K562 (cell line): Measurements from ENCODE around the gene SPATS2L. TPM values are rescaled to one million over a fixed set of nuclear protein-coding genes. Genes with fewer than 3 reads are reported as not detected.

Experiments used
- ATAC-seq: fragments of 200-7000 bp; cut with Tn5 transposase; 3 replicates; pipeline ENCODE4 v1.9.1; 2020; ENCODE audit warnings: moderate library complexity
- BruUV-seq: library from RNA; stranded (reverse); fragments of 400-500 nt; replicated peaks from 2 replicates; lab custom pipeline; 2021; lab: Mats Ljungman, UMichigan
- CTCF ChIA-PET: fragments of 300-600 bp; formaldehyde crosslinking; extraction: SDS; loops from one replicate; lab custom pipeline; 2021; ENCODE audit warnings: low intra/inter-chr PET ratio; lab: Yijun Ruan, JAX
- POLR2A ChIA-PET: fragments of 300-600, 350-650 bp; sonication (Branson Sonifier 250); formaldehyde crosslinking; extraction: SDS; loops from one replicate; lab custom pipeline; 2021; ENCODE audit warnings: antibody characterized with exemption, inconsistent platforms; lab: Yijun Ruan, JAX
- DNase-seq, 4 experiments: peaks; one replicate each; pipeline versions ENCODE4 v3.0.0 to v3.0.0-alpha.2; 2011 to 2018; ENCODE audit warnings: low spot score in 3 of 4, mixed read lengths in 3 of 4; ENCODE audit errors: extremely low read depth in 1 of 4
- FAIRE-seq: peaks from 2 replicates; lab custom pipeline; 2011; peaks lifted over from hg19 to GRCh38; lab: Jason Lieb, UNC
- H2AFZ ChIP-seq: 2 replicates; pipeline ENCODE4 v1.6.0; 2011; ENCODE audit warnings: low read depth, low read length, control low read depth, inconsistent platforms
- H3K27ac ChIP-seq: fragments of 200-600 bp; 3 replicates; pipeline ENCODE4 v1.8.0; 2011; ENCODE audit warnings: low read depth, mild to moderate bottlenecking, control low read depth, inconsistent platforms, low read length, moderate library complexity, mixed read lengths; ENCODE audit errors: extremely low read depth
- H3K27me3 ChIP-seq, 2 experiments: fragments of 300-600 bp in 1 of 2; 2 replicates in 1 of 2; 3 replicates in 1 of 2; pipeline versions ENCODE4 v1.6.0 to v1.8.0; 2011; ENCODE audit warnings: inconsistent platforms in 2 of 2, low read length in 2 of 2, mild to moderate bottlenecking in 1 of 2, mixed read lengths in 1 of 2, moderate library complexity in 1 of 2; ENCODE audit not compliant: control insufficient read depth in 2 of 2, insufficient read depth in 2 of 2
- H3K36me3 ChIP-seq: fragments of 300-600 bp; 3 replicates; pipeline ENCODE4 v1.8.0; 2011; ENCODE audit warnings: mild to moderate bottlenecking, low read length, inconsistent platforms; ENCODE audit not compliant: control insufficient read depth, insufficient read depth
- H3K4me1 ChIP-seq, 2 experiments: fragments of 200-600 bp in 1 of 2; replicated peaks in 1 of 2; 2 replicates in 1 of 2; 3 replicates in 1 of 2; pipeline versions ENCODE4 v1.5.1 to v1.8.0; 2011; ENCODE audit warnings: inconsistent platforms in 2 of 2, low read length in 2 of 2, mild to moderate bottlenecking in 1 of 2, mixed read lengths in 1 of 2, moderate library complexity in 1 of 2; ENCODE audit not compliant: control insufficient read depth in 2 of 2, insufficient read depth in 2 of 2
- H3K4me2 ChIP-seq: 2 replicates; pipeline ENCODE4 v1.6.1; 2011; ENCODE audit warnings: low read length, control low read depth, inconsistent platforms, mixed read lengths; ENCODE audit not compliant: insufficient read depth
- H3K4me3 ChIP-seq: fragments of 200-600 bp; sonication (generic), shearing (Covaris generic); 2 replicates; pipeline ENCODE4 v1.5.1; 2016; ENCODE audit warnings: control low read depth, inconsistent platforms
- H3K79me2 ChIP-seq: fragments of 200-600 bp; 3 replicates; pipeline ENCODE4 v1.8.0; 2011; ENCODE audit warnings: low read length, inconsistent platforms; ENCODE audit not compliant: control insufficient read depth, insufficient read depth
- H3K9ac ChIP-seq, 2 experiments: 2 replicates each; pipeline versions ENCODE4 v1.6.0 to v1.6.1; 2011; ENCODE audit warnings: low read depth in 2 of 2, low read length in 2 of 2, control low read depth in 1 of 2, inconsistent platforms in 1 of 2, mild to moderate bottlenecking in 1 of 2, mixed read lengths in 1 of 2; ENCODE audit not compliant: insufficient read depth in 1 of 2
- H3K9me1 ChIP-seq: one replicate; pipeline ENCODE4 v1.6.0; 2011; ENCODE audit warnings: inconsistent platforms, mild to moderate bottlenecking, low read length, moderate library complexity; ENCODE audit not compliant: control insufficient read depth, insufficient read depth
- H3K9me3 ChIP-seq: replicated peaks from 2 replicates; pipeline ENCODE4 v1.5.1; 2011; ENCODE audit warnings: low read depth, low read length, inconsistent platforms; ENCODE audit not compliant: control insufficient read depth, insufficient read depth
- H4K20me1 ChIP-seq: replicated peaks from 2 replicates; pipeline ENCODE4 v1.6.1; 2011; ENCODE audit warnings: low read length, inconsistent platforms, mixed read lengths; ENCODE audit not compliant: control insufficient read depth, insufficient read depth
- ARID1B ChIP-seq: fragments of 450-650 bp; IDR thresholded peaks from 2 replicates; pipeline ENCODE4 v1.6.1; 2016; ENCODE audit warnings: antibody characterized with exemption, mild to moderate bottlenecking, inconsistent platforms
- BRD4 ChIP-seq: fragments of 200-600 bp; sonication (generic); IDR thresholded peaks from 2 replicates; pipeline ENCODE4 v1.6.1; 2017; ENCODE audit warnings: inconsistent platforms
- ELF2 ChIP-seq: fragments of 250-450 bp; sonication (Bioruptor Pico); IDR thresholded peaks from 2 replicates; pipeline ENCODE4 v1.5.0; 2021; ENCODE audit warnings: mild to moderate bottlenecking
- TEAD4 ChIP-seq, 2 experiments: sonication (generic) in 1 of 2; formaldehyde crosslinking in 1 of 2; IDR thresholded peaks; 2 replicates each; pipeline versions ENCODE4 v1.6.1 to v1.8.0; 2012 to 2022; ENCODE audit warnings: borderline replicate concordance in 1 of 2, inconsistent platforms in 1 of 2, low read length in 1 of 2, mild to moderate bottlenecking in 1 of 2, missing genetic modification reagents in 1 of 2
- ZNF316 ChIP-seq: fragments of 450-650 bp; IDR thresholded peaks from 2 replicates; pipeline ENCODE4 v1.6.1; 2016
- WGBS: fragments of 100-300 bp; shearing (Covaris generic); methylation state at CpG from one replicate; pipeline ENCODE4 v1.1.6; 2016; ENCODE audit warnings: low coverage, mixed read lengths; ENCODE audit not compliant: insufficient coverage; ENCODE audit errors: missing lambda C conversion rate; 5-methylcytosine and 5-hydroxymethylcytosine counted together
- in situ Hi-C: fragments of 300-500 bp; cut with MboI; formaldehyde crosslinking; loops from 4 replicates; pipeline ENCODE4 v1.15.0; 2018; ENCODE audit warnings: inconsistent platforms, mixed read lengths
- intact Hi-C: fragments of 100-400 bp; cut with micrococcal nuclease; formaldehyde crosslinking; loops from 2 replicates; pipeline ENCODE4 v1.14.2; 2022
- polyA plus RNA-seq, 8 experiments: library from polyadenylated mRNA; depleted of rRNA in 4 of 8; stranded (reverse) in 5 of 8; unstranded in 3 of 8; fragments of >200 nt; fragmentation: Nextera tagmentation in 2 of 8; fragmentation: Illumina TruSeq in 1 of 8; extraction: Ambion mirVana in 2 of 8; extraction: Trizol in 1 of 8; gene quantifications; 2 replicates each; pipeline versions ENCODE4 v1.2.1 to v1.2.3, GENCODE V29; 2011 to 2014; ENCODE audit warnings: inconsistent platforms in 1 of 8, missing spikeins in 1 of 8
- total RNA-seq, 7 experiments: library from RNA; depleted of rRNA in 6 of 7; stranded (reverse); fragments of >200 nt in 6 of 7; fragmentation: Illumina TruSeq in 2 of 7; extraction: Trizol in 2 of 7; gene quantifications; 2 replicates each; pipeline versions ENCODE4 v1.2.1 to v1.2.3, GENCODE V29; 2011 to 2021; ENCODE audit warnings: low replicate concordance in 1 of 7
- TF ChIP-seq, protein P1 (sequence below): sonication (generic); formaldehyde crosslinking; IDR thresholded peaks from 2 replicates; pipeline ENCODE4 v1.8.0; 2023; ENCODE audit warnings: missing genetic modification reagents, mild to moderate bottlenecking, borderline replicate concordance

Gene SPATS2L
- total and polyA plus RNA-seq, 9 of the 15 experiments (the other 6 are each of a cell fraction or from before 2014, with no cell fraction given) = 11.3 to 41.5 (median 24.9) TPM

GRCh38 chr2:200369886-200370285, 63.4 kb downstream of the SPATS2L start:
- Histone ChIP-seq H3K9me1 (no peaks in the 10 kb centered on the region), H2AFZ (no peak overlapping the region), H3K4me1 (peaks cover 0 to 26% of the 10 kb centered on the region in 2 experiments; a peak in 3 of 5 replicates), H3K36me3 (no peaks in the 10 kb centered on the region), H3K27me3 (no peaks in the 10 kb centered on the region), H3K27ac (no peak overlapping the region), H3K79me2 (no peaks in the 10 kb centered on the region; the same call in 2 of the 3 replicates), H4K20me1 (no peaks in the 10 kb centered on the region), H3K9ac (no peak overlapping the region), H3K9me3 (no peaks in the 10 kb centered on the region), H3K4me3 (no peak overlapping the region), H3K4me2 (no peak overlapping the region)
- in situ Hi-C loops = no loop called here
- ChIA-PET CTCF (no interaction called here), POLR2A (interaction anchor here (0.8 kb wide), 1 partner anchor 10 kb away, joined by 4 read pairs; no protein-coding TSS in a partner anchor)
- no peak for TF ChIP-seq BRD4
- no peak for TF ChIP-seq ELF2 (CRISPR knock-in tag)
- TF ChIP-seq ZNF316 = 0 out of 2 replicates have a peak, but pooled peaks have one; percentile 11
- intact Hi-C loops = loop anchor here (10.0 kb wide), 1 partner anchor 385 kb away; no protein-coding TSS in a partner anchor
- no peak for DNase-seq
- no peak for FAIRE-seq
- BruUV-seq = no TSS peak
- no peak for ATAC-seq
- 75% methylated on average over 1 of the region's 2 CpGs for WGBS

- 51% methylated on average over 3 of the region's 3 CpGs for WGBS
- intact Hi-C loops = loop anchor here (10.0 kb wide), 1 partner anchor 388 kb away; no protein-coding TSS in a partner anchor
- H3K79me2 ChIP-seq = no peaks in the 10 kb centered on the region; the same call in 2 of the 3 replicates
These were observed 66.7 kb downstream of the SPATS2L start for GRCh38 chr2:200373231-200373630.

More at GRCh38 chr2:200373231-200373630, 66.7 kb downstream of the SPATS2L start:
- H3K36me3 ChIP-seq = no peaks in the 10 kb centered on the region
- TF ChIP-seq ARID1B (0 out of 2 replicates have a peak, but pooled peaks have one; percentile 23), TEAD4 (IDR thresholded peaks at IDR 0.05; ENCODE audit: low read length) (no peak), TEAD4 (CRISPR knock-in tag; IDR thresholded peaks at IDR 0.05; ENCODE audit: borderline replicate concordance) (no peak)
- TF ChIP-seq, protein P1, sequence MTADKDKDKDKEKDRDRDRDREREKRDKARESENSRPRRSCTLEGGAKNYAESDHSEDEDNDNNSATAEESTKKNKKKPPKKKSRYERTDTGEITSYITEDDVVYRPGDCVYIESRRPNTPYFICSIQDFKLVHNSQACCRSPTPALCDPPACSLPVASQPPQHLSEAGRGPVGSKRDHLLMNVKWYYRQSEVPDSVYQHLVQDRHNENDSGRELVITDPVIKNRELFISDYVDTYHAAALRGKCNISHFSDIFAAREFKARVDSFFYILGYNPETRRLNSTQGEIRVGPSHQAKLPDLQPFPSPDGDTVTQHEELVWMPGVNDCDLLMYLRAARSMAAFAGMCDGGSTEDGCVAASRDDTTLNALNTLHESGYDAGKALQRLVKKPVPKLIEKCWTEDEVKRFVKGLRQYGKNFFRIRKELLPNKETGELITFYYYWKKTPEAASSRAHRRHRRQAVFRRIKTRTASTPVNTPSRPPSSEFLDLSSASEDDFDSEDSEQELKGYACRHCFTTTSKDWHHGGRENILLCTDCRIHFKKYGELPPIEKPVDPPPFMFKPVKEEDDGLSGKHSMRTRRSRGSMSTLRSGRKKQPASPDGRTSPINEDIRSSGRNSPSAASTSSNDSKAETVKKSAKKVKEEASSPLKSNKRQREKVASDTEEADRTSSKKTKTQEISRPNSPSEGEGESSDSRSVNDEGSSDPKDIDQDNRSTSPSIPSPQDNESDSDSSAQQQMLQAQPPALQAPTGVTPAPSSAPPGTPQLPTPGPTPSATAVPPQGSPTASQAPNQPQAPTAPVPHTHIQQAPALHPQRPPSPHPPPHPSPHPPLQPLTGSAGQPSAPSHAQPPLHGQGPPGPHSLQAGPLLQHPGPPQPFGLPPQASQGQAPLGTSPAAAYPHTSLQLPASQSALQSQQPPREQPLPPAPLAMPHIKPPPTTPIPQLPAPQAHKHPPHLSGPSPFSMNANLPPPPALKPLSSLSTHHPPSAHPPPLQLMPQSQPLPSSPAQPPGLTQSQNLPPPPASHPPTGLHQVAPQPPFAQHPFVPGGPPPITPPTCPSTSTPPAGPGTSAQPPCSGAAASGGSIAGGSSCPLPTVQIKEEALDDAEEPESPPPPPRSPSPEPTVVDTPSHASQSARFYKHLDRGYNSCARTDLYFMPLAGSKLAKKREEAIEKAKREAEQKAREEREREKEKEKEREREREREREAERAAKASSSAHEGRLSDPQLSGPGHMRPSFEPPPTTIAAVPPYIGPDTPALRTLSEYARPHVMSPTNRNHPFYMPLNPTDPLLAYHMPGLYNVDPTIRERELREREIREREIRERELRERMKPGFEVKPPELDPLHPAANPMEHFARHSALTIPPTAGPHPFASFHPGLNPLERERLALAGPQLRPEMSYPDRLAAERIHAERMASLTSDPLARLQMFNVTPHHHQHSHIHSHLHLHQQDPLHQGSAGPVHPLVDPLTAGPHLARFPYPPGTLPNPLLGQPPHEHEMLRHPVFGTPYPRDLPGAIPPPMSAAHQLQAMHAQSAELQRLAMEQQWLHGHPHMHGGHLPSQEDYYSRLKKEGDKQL (CRISPR knock-in tag) = no peak
- H2AFZ ChIP-seq = peak overlapping the region; percentile 40; the same call in 1 of the 2 replicates
- H4K20me1 ChIP-seq = no peaks in the 10 kb centered on the region
- no peak overlapping the region for H3K4me2 ChIP-seq
- peaks cover 0 to 47% of the 10 kb centered on the region in 2 experiments; a peak in 4 of 5 replicates for H3K4me1 ChIP-seq
- no peak overlapping the region for H3K9ac ChIP-seq
- BruUV-seq = no TSS peak
- DNase-seq = no peak
- 0 out of 3 replicates have a peak overlapping the region, but pooled peaks have one; percentile 19 for H3K27ac ChIP-seq
- POLR2A ChIA-PET = interaction anchor here (1.2 kb wide), 1 partner anchor 9 kb away, joined by 3 read pairs; no protein-coding TSS in a partner anchor
- CTCF ChIA-PET = no interaction called here
- FAIRE-seq = no peak
- H3K9me1 ChIP-seq = no peaks in the 10 kb centered on the region
- no peaks in the 10 kb centered on the region for H3K27me3 ChIP-seq
- H3K4me3 ChIP-seq = no peak overlapping the region
- no peak for ATAC-seq
- in situ Hi-C loops = no loop called here
- H3K9me3 ChIP-seq = no peaks in the 10 kb centered on the region
